ENCODE data around the gene THUMPD1.

- TF ChIP-seq CTCF (IDR thresholded peaks at IDR 0.05; ENCODE audit: low read depth, low read length, poor library complexity, severe bottlenecking): no peak
- no peak for TF ChIP-seq EZH2phosphoT487 (IDR thresholded peaks at IDR 0.05; ENCODE audit: borderline replicate concordance, low read length)
Observed at GRCh38 chr16:20735490-20735889, 6.1 kb downstream of the THUMPD1 start.
